HG02973 (cell line): Measurements from ENCODE around the gene DMD.

Experiments used
- ATAC-seq: cut with Tn5 transposase; IDR thresholded peaks from one replicate; pipeline ENCODE4 v1.9.1; 2021; ENCODE audit warnings: moderate library complexity; ENCODE audit not compliant: unreplicated experiment

The DMD gene

DNA sequence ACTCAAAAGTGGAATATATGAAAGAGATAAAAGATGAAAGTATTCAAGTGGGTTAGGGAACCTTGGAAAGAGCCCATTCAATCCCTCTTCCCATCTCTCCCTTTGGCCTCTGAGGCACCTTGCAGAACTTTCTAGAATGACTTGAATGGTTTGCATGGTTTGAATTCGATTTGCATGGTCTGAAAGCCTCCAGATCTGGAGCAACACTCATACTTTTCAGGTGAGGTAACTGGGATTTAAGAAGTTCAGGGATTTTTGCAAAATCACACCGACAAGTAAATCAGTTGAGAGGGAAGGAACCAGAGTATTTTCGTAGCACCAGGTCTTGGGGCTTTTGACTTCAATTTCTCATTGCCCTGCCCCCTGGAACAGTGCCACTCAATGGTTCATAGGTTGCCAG lies 1663.5 kb downstream of the DMD start:
- ATAC-seq = no peak

DNA sequence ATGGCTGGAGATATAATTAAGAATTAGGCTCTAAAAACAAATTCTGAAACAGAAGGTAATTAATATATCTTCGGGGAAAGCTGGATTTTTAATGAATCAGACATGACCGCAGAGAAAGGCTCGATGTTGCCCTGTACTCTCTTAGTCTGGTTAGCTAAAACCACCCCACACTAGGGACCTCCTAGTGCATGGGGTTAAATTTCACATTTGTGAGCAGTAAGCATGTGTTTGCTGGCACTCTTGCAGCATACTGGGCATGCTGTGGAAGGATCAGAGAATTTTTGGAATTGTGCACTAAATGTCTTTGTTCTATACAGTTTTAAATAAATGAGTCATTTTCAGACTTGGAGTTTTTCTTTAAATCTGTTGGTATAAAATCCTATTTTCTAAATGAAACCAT lies 1663.9 kb downstream of the DMD start:
- no peak for ATAC-seq

DNA sequence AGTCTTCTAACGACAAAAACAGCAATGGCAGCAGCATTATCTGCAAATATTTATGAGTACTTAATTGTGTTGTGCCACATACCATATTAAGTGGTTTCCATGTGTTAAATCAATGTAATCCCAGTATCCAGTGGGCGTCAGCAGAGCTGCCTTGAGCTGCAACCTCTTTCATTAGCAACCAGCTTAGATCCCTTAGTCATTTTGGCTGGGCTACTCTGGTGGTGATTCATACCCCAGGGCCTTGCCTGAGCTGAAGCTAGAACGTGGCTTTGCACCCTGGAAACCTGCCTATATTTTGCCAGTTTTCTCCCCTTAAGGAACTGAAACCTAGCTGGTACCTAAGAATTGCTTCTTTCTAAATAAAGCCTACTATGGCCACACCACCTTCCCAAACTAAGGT lies 1665.2 kb downstream of the DMD start:
- no peak for ATAC-seq

DNA sequence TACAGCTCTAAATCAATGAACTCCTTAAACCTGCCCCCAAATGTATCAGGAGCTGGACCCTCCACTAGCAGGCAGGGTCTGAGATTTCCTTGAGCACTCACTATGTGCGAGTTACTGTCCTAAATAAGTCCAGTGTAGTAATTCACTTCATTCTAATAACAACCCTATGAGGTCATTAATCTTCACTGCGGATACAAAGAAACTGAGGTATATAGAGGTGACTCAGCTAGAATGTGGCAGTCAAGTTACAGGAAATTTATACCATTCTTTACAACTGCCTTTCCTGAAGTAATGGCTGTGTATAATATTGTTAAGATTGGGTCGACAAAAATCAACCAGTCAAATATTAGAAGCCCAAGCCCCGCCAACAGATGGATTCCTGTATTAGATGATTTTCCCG lies 1665.6 kb downstream of the DMD start:
- ATAC-seq = no peak

DNA sequence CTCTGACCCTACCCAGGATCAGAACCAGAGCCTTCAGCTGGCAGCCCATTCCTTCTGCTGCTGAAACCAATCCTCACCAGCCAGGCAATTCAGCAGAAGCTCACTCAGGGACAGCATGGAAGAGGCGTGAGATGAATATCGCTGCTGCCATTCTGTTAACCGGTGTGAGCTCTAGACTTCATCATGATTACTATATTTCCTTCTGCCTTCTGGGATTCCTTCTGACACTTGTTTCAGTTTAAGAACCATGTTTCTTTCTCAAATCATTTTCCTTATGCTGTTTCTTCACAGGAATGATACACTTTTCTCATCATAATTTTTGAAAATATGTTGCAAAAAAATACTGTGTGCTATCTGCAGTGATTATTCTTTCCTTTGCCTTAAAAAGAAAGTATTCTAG lies 1666.2 kb downstream of the DMD start:
- ATAC-seq = no peak

DNA sequence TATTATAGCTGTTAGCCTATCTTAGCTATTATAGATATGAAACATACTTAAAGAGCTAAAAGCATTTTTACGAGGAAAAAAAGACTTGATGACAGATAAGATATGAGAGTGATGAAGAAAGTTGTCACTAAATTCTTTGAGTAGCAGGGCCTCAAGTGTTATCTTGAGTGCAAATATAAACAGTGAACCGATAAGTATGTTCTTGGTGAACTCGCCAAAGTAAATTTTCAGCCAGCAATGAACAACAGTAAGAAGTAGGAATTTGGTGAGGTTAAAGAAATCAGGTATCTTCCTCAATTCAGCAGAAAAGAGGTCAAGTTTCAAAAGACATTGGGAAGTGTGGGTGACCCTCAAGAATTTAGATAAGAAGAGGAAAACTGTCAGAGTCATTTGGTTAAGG lies 1667.7 kb downstream of the DMD start:
- no peak for ATAC-seq

DNA sequence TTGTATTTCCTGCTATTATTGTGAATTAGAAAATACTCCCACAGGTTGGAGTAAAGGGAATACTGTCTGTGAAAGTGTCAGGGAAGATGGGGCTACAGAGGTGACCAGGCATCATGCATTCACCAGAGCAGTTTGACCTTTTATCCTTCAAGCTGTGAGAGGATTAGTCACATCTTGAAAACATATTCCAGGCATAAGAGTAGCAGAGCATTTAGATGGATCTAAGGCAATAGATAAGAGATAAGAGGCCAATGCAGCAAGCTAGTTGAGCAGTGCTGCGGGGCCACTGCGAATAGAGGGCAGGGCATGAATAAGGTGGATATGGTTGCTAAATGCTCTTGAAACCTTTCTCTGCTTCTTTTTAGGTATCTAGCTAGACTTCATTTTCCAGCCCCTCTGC lies 1668.8 kb downstream of the DMD start:
- ATAC-seq = no peak

DNA sequence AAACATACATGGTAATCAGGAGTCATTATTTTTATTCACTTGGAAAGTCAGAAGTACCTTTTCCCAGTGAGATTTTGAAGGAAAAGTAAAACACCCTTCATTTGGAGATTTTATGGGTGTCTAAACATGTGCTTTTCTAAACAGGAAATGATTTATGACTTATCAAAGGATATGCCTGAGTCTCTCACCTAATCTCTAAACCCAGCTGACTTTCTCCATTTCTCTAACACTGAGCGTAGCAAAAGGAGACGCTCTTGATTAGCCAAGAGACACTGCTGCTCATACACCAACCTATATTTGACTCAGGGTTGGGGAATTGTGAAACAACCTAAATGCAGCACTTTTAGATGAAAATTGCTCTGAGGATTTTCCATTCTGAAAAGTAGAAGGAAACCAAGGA lies 1671.0 kb downstream of the DMD start:
- no peak for ATAC-seq

DNA sequence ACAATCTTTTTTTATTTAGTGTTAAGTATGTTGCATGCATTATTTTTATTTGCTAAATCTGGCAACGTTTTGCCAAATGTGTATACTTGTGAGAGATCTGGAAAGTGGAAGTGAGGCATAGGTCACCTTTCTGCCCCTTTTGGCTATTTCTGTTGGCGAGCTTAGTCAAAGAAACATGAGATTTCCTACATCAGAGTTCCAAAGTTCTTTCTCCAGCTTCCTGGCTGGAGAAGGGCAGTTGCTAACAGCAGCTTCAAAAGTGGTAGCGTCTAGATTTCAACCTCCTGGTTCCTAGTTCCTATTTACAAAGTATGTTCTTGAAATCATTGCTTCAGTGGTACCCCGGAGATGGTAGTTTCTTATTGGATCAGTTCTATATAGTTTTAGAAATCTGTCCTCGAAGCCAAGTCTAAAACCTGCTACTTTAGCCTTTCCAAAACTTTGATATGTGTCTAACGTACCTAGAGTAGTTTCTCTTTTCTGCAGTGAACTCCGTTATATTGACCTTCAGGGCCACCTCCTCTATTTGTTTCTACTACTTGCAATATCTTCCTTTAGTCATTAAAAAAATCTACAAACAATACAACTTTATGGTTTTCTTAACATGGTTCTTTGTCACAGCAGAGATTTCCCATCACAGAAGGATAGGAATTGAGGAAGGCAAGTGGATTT lies 1683.8 kb downstream of the DMD start:
- no peak for ATAC-seq

DNA sequence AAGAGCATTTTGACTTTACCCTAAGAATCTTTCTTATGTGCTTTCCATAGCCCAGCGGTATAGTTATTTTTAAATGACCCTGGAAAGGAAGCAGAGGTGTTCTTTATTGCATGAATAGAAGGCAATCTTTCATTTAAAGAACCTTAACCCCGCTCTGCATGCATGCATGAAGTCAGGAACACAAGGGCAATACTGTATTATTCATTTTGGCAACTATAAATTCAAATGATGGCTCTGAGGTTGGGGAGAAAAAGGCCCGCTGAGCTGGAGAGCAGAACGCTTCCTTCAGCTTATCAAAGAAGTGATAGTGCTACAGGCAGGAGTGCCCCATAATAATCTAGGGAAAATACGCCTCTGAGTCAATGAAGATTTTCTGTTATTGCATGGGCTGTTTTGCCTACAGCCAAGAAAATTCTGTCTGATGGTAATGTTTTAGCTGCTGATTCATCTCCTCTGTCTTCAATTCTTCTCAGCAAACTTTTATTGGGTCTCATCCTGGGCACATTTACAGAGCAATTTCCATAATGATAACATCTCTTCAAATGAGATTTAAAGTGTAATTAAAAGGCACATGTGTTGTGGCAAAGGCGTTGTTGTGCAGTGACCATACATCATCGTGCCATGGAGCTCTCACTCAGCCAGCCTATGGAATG lies 1687.3 kb downstream of the DMD start:
- no peak for ATAC-seq

DNA sequence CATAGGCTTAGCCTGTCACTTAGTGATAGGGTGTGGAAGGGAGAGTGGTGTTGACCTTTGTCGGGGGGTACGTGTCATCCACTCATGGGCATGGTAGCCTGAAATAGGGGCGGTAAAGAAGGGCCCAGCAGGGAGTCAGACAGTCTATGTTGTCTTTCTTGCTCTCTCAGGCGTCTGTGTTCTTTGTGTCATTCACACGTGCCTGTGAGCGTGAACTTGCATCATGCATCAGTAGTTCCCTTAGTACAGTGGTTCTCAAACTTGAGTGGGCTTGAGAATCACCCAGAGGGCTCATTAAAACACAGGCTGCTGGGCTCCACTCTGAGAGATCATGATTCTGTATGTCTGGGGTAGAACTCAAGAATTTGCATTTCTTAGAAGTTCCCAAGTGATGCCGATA lies 1688.6 kb downstream of the DMD start:
- ATAC-seq = no peak

DNA sequence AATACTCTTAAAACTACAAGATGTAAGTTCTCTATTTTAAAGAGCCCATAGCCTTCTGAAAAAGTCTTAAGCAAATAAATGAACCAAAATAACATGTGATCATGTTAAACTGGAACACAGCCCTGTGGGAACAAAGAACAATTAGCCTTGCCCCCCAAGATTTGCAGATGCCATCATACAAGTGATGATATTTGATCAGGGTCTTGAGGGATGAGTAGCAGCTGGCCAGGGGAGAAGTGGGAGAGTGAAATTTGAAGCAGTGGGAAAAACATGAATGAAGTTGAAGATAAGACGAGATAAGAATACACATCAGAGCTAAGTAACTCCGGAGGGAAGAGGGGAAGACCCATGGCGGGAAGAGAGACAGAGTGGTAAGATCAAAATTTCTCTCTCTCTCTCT lies 1689.4 kb downstream of the DMD start:
- ATAC-seq = no peak

DNA sequence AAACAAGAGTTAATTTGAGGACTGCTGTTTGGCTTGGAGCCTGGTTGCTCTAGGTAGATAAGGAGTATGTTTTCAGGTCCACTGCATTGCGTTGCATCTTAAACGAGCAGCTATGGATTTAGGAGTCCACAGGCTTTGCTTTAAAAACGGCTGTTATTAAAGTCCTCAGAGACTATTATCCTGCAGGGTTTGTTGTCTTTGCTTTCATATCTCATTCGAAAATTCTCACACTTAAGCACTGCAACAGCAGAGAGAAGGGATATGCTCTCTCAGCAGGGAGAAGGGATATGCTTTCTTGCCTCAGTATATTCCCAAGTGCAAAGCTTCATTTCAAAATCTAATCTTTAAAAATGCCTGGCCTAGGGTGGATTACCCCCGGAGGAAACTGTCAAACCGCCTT lies 1694.8 kb downstream of the DMD start:
- no peak for ATAC-seq

DNA sequence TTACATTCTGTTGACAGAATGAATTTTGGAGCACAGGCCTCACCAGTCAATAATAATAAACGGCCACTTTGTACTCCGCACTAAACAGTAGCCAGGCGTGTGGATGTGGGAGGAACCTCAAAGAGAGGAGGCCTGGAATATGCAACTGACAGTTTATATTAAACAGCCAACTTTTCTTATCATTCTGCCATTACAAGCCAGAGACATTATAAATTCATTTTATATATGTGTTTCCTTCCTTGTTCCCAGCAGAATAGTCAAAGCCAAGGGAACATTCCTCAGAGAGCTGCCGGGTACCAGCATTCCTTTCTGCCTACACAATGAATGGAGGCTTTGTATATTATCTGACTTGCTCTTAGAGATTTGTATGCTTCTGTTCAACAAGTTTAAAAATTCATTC lies 1703.0 kb downstream of the DMD start:
- no peak for ATAC-seq

DNA sequence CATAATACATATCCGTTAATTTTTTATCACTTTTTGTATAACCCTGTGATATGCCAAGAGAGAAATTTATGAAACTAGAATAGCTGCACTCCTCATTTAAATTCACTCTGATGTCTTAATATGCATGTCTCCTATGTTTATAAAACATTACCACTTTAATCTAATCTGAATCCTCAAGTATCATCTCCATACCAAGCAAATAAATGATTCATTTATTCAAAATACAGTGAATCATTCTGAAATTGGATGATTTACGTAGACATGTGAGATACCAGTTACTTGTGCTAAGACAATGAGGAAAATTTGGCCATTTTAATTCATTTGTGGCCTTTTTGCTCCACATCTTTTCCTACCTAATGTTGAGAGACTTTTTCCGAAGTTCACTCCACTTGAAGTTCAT lies 1704.4 kb downstream of the DMD start:
- ATAC-seq = no peak

DNA sequence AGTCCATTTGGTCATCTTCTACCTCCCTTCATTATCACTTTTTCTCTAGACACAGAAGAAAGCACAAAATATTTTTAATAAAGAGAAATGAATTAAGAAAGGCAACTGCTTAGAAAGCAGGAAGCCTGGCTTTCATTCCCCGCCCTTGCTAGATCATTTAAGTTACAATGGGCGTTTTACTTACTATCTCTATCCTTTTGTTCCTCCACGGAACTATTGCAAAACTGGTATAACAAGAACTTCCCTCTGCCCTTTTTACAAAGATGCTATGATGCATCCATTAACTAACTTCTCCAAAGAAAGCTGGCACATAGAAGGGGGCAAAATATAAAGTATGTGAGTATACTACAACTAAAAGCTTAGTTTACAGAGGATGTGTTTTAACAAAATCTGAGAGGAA lies 1705.0 kb downstream of the DMD start:
- no peak for ATAC-seq

DNA sequence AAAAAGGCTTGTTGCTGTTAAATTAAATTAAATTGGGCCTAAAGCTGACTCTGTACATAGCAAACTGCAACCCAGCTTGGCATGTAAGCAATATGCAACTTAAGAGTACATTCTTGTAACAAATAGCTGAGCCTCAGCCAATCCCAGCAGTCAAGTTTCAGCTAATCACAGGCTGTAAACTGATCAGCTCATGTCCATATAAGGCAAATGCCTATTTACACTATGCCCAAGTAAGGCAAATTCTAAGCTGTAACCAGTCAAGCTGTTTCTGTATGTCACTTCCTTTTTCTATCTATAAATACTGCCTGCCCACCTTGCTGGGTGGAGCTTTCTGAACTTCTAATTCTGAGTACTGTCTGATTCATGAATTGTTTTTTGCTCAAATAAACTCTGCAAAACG lies 1710.4 kb downstream of the DMD start:
- ATAC-seq = no peak

DNA sequence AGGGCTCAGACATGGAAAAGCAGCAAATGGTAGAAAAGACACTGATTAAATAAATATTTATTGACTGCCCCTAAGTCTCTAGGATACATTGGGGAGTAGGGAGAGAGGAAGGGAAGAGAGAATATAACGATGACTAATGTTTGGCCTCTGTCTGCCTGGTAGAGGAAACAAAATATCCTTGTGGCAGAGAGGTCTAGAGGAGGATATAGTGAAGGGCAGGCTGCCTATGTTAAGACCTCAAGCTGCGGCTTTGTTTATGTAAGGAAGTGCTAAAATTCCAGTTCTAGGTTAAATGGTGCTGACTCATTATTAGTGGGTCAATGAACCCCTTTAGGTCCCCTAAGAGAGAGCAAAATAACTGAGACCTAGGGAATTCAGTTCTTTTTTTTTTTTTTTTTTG lies 1712.2 kb downstream of the DMD start:
- ATAC-seq = no peak

DNA sequence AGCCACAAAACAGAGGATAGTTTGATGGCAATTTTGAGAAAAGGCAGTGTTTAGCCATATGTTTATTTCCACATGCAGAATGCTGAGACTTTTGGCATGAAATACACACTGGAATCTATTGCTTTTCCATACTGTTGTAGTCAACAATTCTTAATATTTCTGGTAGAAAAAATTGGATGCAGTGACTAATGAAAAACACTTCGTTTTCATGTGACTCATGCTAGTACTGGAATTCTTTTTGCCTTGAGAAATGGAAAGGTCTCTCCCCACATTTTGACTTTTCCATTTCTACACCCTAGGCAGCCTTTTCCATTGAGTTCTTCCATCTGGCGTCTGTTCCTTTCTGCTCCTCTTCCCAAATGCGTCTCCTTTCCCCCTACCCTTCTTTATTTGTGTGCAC lies 1714.3 kb downstream of the DMD start:
- no peak for ATAC-seq

DNA sequence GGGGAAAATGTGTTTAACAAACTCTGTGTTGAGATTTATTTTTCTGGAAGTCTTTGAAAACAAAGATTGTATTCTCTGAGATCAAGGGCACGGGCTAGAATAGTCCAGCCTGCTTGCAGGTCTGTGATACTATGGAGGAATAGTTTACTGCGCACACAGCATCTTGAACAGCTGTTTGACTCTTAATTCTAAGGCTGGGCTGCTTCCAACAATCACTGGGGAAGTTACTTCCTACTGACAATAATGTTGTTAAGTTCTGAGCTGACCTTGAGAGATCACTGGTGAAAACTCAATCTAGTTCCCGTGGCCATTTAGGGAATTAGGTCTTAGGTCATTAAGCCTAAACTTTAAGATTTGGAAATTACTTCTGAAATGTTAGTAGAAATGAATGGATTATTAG lies 1723.4 kb downstream of the DMD start:
- ATAC-seq = no peak

DNA sequence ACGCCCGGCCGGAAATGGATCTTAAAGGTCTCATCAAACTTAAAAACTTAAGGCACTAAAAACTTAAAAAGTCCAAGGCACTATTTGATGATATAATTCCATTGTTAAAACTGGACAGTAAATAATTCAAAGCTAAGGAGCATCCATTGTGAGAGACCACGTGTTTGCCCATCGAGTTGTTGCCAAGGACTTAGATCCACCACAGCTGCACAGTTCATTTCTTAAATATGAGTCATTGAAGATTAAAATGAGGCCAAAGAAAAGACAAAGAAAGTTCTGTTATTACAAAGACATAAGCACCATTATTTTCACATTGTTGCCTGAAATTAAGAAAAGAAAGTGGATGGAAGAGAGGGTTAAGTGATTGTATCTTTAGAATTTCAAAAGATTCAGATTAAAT lies 1728.0 kb downstream of the DMD start:
- no peak for ATAC-seq

DNA sequence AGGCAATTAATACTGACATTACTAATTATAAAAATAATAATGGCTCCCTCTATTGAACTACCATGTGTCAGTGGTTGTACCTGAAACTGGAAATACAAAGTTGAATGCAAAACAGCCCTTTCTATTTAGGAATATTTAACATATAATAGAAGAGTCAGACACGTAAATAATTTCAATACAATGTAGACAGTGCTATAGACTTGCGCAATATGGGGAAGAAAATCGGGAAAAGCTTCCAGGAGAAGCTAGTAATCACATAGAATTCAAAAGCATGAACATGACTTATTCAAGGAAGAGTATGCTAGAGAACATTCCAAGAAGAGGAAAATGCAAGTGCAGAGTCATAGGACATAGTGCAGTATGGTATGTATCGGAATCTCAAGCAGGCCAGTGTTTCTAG lies 1730.7 kb downstream of the DMD start:
- ATAC-seq = no peak

DNA sequence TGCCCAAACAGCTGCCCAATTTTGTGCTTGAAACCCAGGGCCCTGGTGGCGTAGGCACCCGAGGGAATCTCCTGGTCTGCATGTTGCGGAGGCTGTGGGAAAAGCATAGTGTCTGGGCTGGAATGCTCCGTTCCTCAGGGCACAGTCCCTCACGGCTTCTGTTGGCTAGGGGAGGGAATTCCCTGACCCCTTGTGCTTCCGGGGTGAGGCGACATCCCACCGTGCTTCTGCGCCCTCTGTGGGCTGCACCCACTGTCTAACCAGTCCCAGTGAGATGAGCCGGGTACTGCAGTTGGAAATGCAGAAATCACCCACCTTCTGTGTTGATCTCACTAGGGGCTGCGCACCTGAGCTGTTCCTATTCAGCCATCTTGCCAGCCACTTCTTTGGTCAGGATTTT lies 1740.1 kb downstream of the DMD start:
- ATAC-seq = no peak
